Fibroblast of villous mesenchyme (primary cell): ENCODE results near the gene GPRIN3. TPM values are rescaled to one million over a fixed set of nuclear protein-coding genes. Genes with fewer than 3 reads are reported as not detected.

Source experiments
- DNase-seq: peaks from one replicate; pipeline ENCODE4 v3.0.0-alpha.2; 2010; ENCODE audit warnings: low read depth
- H3K4me3 ChIP-seq: 2 replicates; pipeline ENCODE4 v1.5.1; 2011; ENCODE audit warnings: low read depth, mild to moderate bottlenecking, low read length
- CTCF ChIP-seq: IDR thresholded peaks from 2 replicates; pipeline ENCODE4 v1.5.1; 2012; ENCODE audit warnings: low read depth, mild to moderate bottlenecking, low read length; ENCODE audit not compliant: insufficient read depth
- total RNA-seq: library from RNA; depleted of rRNA; stranded (reverse); fragments of >200 nt; gene quantifications from 2 replicates; pipeline ENCODE4 v1.2.3, GENCODE V29; 2012

Gene GPRIN3
- total RNA-seq, 1 donor: 0.43 TPM

GRCh38 chr4:89301003-89301402, 6.6 kb downstream of the GPRIN3 start:
- DNase-seq: no peak
- no peak overlapping the region for H3K4me3 ChIP-seq
- no peak for TF ChIP-seq CTCF

DNA sequence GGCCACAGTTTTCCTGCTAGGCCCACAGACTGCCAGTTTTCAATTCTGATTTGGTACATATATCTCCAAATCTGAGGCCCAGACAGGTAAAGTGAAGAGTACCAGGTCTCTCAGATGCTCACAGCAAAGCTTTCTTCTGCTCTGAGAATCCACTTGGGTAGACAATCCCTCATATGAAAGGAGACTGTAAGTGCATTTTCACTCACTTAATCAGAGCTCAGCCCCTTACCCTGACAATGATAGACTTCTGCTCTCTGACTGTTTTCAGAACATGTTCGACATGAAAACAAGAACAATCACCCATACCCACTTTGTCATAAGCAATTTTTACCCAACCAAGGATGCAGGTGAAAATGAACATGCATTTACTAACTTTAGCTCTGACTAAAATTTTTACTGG, 7.1 kb downstream of the GPRIN3 start:
- no peak overlapping the region for H3K4me3 ChIP-seq
- no peak for TF ChIP-seq CTCF

DNA sequence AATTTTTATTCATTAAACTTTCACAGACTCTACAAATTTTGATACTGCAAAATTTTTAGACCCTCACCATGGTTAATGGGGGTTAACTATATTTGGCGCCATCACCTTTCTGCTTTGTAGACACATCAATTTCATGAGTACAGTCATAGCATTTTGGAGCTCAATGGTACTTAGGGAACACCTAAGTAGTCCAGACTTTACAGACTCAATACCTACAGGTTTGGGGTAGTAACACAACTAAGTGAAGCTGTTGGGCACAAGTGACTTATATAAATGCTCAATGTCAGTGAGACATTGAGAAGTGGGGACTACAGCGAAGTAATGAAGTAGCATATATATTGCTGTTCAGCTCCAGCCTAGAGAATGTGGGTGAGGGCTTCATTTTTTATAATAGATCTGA, 7.5 kb downstream of the GPRIN3 start:
- no peak for DNase-seq
- H3K4me3 ChIP-seq: no peak overlapping the region
- no peak for TF ChIP-seq CTCF

More for the DNA sequence above, 7.1 kb downstream of the GPRIN3 start:
- no peak for DNase-seq

DNA sequence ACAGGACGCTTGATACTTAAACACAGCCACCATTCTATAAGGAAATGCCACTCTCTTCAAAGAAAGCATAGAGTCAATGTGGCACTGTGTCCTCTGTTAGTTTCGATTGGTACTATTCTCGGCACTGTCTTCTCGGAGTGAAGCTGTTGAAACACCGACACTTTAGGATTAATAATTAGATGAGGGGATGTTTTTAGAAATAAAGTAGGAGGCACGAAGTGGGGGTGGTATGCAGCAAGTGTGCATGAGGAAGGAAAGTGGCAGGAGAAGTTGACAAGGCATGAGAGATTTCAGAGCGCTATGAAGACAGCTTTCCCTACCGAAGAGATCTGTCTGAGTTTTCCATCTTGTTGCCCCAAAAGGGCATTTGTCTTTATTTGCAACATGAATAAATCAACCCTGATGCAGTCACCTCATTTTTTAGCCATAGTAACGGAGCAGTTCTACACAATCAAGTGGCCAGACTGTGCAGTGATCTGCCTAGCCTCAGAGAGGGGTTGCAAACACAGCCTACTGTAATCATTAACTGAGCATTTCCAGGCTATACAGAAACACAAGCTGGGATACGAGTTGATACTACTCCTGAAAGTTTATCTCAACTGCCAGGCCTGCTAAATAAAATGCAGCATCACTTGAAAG, 8.3 kb downstream of the GPRIN3 start:
- no peak for DNase-seq
- no peak for TF ChIP-seq CTCF
- H3K4me3 ChIP-seq: no peak overlapping the region

DNA sequence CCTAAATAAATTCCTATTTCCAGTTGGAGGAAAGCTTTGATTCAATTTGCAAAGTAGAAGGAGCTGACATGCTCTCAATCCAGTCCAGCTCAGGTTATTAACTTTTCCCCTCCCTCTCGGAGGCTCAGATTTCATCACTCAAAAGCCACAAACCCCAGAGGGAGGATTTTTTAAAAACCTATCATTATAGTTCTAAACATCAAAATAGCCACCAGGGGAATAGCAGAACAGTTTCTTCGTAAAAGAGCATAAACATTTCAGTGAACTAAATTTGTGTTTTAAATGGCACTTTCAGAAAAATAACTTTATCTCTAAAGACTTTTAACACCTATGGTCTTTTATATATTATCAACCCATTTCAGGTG, 8.8 kb downstream of the GPRIN3 start:
- no peak overlapping the region for H3K4me3 ChIP-seq
- peak; percentile 45 for DNase-seq
- TF ChIP-seq CTCF: no peak

DNA sequence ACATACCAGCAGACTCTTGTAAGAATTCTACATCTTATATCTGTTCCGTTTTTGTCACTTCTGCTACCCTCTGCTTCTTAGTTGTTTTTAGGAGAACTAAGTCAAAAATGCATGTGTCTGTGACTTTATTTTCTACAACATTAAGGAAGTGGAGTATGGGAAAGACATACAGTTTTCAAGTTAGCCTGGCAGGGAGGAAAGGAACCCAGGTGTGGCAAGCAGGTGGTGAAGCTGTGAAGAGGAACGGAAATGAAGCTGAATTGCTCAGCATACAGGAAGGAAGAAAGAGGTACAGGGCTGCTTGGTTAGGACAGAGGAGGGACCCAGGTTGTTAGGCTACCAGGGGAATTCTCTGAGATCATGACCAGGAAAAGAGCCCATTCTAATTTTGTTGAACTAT, 9.4 kb downstream of the GPRIN3 start:
- DNase-seq: no peak
- TF ChIP-seq CTCF: no peak
- no peak overlapping the region for H3K4me3 ChIP-seq

GRCh38 chr4:89296896-89297295, 10.7 kb downstream of the GPRIN3 start:
- no peak overlapping the region for H3K4me3 ChIP-seq
- no peak for DNase-seq
- no peak for TF ChIP-seq CTCF
